Thoracic aorta (tissue), 2 donors: ENCODE results near the gene CRYBA4. TPM values are rescaled to one million over a fixed set of nuclear protein-coding genes. Genes with fewer than 3 reads are reported as not detected.

ENCODE experiments used
- ATAC-seq: fragments of 150-250 bp; one replicate; pipeline ENCODE4 v1.8.0; 2017; ENCODE audit warnings: low read depth; ENCODE audit not compliant: insufficient number of reproducible peaks, low FRiP score
- DNase-seq: peaks from one replicate; pipeline ENCODE4 v3.0.0-alpha.2; 2020; ENCODE audit warnings: low spot score
- H3K27ac ChIP-seq, 2 donors: fragments of 200-600 bp; sonication (generic); 1 replicate in 1 of 2; 2 replicates in 1 of 2; pipeline ENCODE4 v1.5.1; 2016; ENCODE audit warnings: mild to moderate bottlenecking in 2 of 2, moderate library complexity in 2 of 2
- H3K27me3 ChIP-seq: fragments of 200-600 bp; sonication (generic); replicated peaks from 2 replicates; pipeline ENCODE4 v1.6.0; 2016; ENCODE audit warnings: mild to moderate bottlenecking; ENCODE audit not compliant: insufficient read depth
- H3K36me3 ChIP-seq: fragments of 200-600 bp; sonication (generic); one replicate; pipeline ENCODE4 v1.5.1; 2016
- H3K4me1 ChIP-seq, 2 donors: fragments of 200-600 bp; sonication (generic); 1 replicate in 1 of 2; 2 replicates in 1 of 2; pipeline versions ENCODE4 v1.5.1 to v1.6.0; 2016; ENCODE audit warnings: low read depth in 2 of 2, mild to moderate bottlenecking in 1 of 2; ENCODE audit not compliant: control insufficient read depth in 1 of 2
- H3K4me3 ChIP-seq: fragments of 200-600 bp; sonication (generic); 2 replicates; pipeline ENCODE4 v1.5.1; 2016; ENCODE audit warnings: mild to moderate bottlenecking
- H3K9me3 ChIP-seq: fragments of 200-600 bp; sonication (generic); 2 replicates; pipeline ENCODE4 v1.5.1; 2016
- total RNA-seq, 2 donors: library from RNA; depleted of rRNA; stranded (reverse); fragments of >200 nt; gene quantifications; one replicate each; pipeline versions ENCODE4 v1.1.0 to v1.2.3, GENCODE V29; 2016
- TF ChIP-seq, protein P1 (sequence below): fragments of 200-600 bp; sonication (generic); IDR thresholded peaks from one replicate; pipeline ENCODE4 v1.5.1; 2019; ENCODE audit warnings: antibody characterized with exemption

CRYBA4 gene
- total RNA-seq, 2 donors from 2014 or later = not detected

DNA sequence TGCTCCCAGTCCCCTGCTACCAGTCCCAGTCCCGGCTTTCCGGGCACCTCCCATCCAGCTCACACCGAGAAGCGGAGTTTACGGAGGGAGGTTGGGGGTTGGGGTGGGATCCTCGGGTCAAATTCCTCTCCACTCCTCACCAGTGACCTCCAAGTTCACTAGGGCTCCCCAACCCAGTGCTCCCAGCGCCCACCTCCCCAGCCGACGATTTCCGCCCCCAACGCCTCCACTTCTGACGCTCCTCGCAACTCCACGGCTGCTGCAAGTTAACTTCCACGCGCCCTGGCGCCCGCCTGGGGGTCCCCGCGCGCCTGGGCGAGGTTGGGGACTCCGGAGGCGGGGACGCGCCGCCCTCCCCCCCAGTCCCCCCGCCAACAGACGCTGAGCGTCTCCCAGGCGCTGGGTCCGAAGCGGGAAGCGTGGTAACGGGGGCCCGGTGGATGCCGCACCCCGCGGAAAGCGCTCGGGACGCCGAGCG lies 32.4 kb upstream of the CRYBA4 start:
- Histone ChIP-seq H3K4me3 (peak overlapping the region; percentile 99), H3K4me1 (peaks cover 18 to 29% of the 10 kb centered on the region in 2 donors), H3K27me3 (no peaks in the 10 kb centered on the region), H3K27ac (peak overlapping the region; percentile 50 to 59), H3K36me3 (no peaks in the 10 kb centered on the region), H3K9me3 (no peaks in the 10 kb centered on the region)
- ATAC-seq = no peak
- TF ChIP-seq, protein P1, sequence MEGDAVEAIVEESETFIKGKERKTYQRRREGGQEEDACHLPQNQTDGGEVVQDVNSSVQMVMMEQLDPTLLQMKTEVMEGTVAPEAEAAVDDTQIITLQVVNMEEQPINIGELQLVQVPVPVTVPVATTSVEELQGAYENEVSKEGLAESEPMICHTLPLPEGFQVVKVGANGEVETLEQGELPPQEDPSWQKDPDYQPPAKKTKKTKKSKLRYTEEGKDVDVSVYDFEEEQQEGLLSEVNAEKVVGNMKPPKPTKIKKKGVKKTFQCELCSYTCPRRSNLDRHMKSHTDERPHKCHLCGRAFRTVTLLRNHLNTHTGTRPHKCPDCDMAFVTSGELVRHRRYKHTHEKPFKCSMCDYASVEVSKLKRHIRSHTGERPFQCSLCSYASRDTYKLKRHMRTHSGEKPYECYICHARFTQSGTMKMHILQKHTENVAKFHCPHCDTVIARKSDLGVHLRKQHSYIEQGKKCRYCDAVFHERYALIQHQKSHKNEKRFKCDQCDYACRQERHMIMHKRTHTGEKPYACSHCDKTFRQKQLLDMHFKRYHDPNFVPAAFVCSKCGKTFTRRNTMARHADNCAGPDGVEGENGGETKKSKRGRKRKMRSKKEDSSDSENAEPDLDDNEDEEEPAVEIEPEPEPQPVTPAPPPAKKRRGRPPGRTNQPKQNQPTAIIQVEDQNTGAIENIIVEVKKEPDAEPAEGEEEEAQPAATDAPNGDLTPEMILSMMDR = no peak
- DNase-seq = no peak

- TF ChIP-seq, protein P1 = no peak
- no peaks in the 10 kb centered on the region for H3K36me3 ChIP-seq
- H3K9me3 ChIP-seq = no peaks in the 10 kb centered on the region
- peaks cover 13 to 23% of the 10 kb centered on the region in 2 donors for H3K4me1 ChIP-seq
- ATAC-seq (peak; percentile 87), DNase-seq (no peak)
- peak within 1 kb of the TSS; percentile 99 for H3K4me3 ChIP-seq
- H3K27me3 ChIP-seq = no peaks in the 10 kb centered on the region
- H3K27ac ChIP-seq = peak within 1 kb of the TSS; percentile 50 to 63
Observed at GRCh38 chr22:26589845-26590736, 31.7 kb upstream of the CRYBA4 start, which contains the start of gene TPST2. TPST2 (minus strand) TSS chr22:26590132; CDS start chr22:26541630, 48,502 bp downstream.

GRCh38 chr22:26592421-26592891 lies 29.3 kb upstream of the CRYBA4 start:
- no peak for ATAC-seq
- peaks cover 9 to 17% of the 10 kb centered on the region in 2 donors for H3K4me1 ChIP-seq

GRCh38 chr22:26593763-26594162 lies 28.0 kb upstream of the CRYBA4 start:
- no peaks in the 10 kb centered on the region for H3K9me3 ChIP-seq
- H3K4me1 ChIP-seq = peaks cover 8 to 11% of the 10 kb centered on the region in 2 donors
- no peak overlapping the region for H3K4me3 ChIP-seq
- H3K27me3 ChIP-seq = no peaks in the 10 kb centered on the region
- ATAC-seq (no peak), DNase-seq (no peak)
- TF ChIP-seq, protein P1 = no peak
- H3K36me3 ChIP-seq = no peaks in the 10 kb centered on the region
- no peak overlapping the region for H3K27ac ChIP-seq

More at GRCh38 chr22:26592421-26592891, 29.3 kb upstream of the CRYBA4 start:
- H3K9me3 ChIP-seq = no peaks in the 10 kb centered on the region
- TF ChIP-seq, protein P1 = no peak
- no peak overlapping the region for H3K4me3 ChIP-seq
- H3K27me3 ChIP-seq = no peaks in the 10 kb centered on the region
- H3K36me3 ChIP-seq = no peaks in the 10 kb centered on the region
- no peak for DNase-seq
- H3K27ac ChIP-seq = no peak overlapping the region

GRCh38 chr22:26597026-26597425 lies 24.7 kb upstream of the CRYBA4 start:
- Histone ChIP-seq H3K27me3 (no peaks in the 10 kb centered on the region), H3K4me1 (no peaks in the 10 kb centered on the region), H3K27ac (no peak overlapping the region), H3K36me3 (no peaks in the 10 kb centered on the region), H3K4me3 (no peak overlapping the region), H3K9me3 (no peaks in the 10 kb centered on the region)
- TF ChIP-seq, protein P1 = no peak
- no peak for ATAC-seq
- no peak for DNase-seq
